DMS153 treated with DMSO at 0.1 percent for 48 hours (cell line): ENCODE results near the gene MDFIC.

Source experiments
- DNase-seq: peaks from one replicate; lab custom pipeline; 2025; ENCODE audit not compliant: unreplicated experiment; lab: John Stamatoyannopoulos, UW

Gene MDFIC

GRCh38 chr7:114988755-114989375 lies 67.0 kb downstream of the MDFIC start:
- DNase-seq: no peak

DNA sequence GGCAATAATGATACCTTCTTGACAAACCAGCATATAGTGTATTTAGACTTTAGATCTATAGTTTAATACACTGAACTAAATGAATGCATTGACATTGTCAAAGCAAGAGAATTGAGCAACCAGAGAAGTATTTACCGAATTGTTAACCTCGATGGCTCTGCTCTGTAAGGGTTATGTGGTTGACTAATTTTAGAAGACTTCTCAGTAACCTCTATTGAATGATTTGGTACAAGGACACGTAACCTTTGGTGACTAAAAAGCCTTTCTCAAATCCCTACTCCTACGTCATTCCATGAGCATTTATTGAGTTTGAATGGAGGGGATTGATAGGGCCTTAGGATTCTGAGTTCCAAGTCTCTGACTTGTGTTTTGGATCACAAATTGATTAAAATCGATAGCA lies 67.6 kb downstream of the MDFIC start:
- no peak for DNase-seq

DNA sequence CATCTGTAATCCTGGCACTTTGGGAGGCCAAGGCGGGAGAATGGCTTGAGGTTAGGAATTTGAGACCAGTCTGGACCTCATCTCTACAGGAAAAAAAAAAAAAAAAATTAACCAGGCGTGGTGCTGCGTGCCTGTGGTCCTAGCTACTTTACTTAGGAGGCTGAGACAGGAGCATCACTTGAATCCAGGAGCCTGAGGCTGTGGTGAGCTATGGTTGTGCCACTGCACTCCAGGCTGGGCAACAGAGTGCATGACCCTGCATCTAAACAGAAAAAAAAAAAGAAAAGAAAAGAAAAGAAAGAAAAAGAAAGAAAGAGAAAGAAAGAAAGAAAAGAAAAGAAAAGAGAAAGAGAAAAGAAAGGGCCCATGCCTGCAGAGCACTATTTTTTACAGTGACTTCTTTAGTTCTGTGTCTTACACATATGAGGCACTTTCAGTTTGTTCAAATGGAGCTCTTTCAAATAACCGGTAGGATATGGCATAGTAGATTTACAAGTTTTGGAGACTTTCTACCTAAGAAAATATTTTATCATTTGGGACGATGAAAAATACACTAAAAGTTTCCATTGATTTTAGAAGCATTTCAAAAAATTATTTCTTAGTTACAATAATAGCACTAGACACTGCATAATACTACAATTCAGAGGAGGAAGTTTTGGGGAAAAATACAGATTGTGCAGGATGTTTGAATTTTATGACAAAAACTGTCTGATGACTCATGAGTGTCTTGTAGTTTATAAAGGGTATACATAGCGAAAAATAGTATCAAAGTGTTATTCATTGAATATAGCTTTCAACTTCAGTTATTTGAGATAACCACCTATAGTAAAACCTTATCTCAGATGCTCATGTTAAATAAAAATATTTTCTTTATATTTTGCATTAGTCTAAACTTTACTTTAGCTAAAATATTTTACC lies 75.9 kb downstream of the MDFIC start:
- no peak for DNase-seq

GRCh38 chr7:115004121-115004520 lies 82.2 kb downstream of the MDFIC start:
- DNase-seq: no peak

GRCh38 chr7:115005251-115005650 lies 83.4 kb downstream of the MDFIC start:
- no peak for DNase-seq

DNA sequence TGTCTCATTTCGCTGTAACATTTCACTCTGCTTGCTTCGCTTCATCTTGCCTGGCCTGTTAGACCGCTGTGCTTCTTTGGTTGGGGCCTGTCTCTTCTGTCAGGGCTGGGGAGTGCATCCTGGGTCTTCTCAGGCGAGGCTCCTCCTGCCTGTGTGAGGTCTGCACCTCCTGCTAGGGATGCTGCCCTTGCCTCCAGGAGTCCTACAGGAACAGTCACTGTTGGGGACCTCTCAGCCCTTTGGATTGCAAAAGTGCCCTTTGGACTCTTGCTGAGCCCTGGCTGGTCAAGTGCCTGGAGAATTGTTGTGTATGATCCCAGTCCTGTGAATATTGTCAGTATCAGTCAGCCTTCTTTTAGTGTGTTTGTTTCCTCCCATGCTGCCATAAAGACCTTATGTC lies 84.1 kb downstream of the MDFIC start:
- DNase-seq: no peak

- DNase-seq: no peak
These were observed 85.9 kb downstream of the MDFIC start for GRCh38 chr7:115007751-115008150.

DNA sequence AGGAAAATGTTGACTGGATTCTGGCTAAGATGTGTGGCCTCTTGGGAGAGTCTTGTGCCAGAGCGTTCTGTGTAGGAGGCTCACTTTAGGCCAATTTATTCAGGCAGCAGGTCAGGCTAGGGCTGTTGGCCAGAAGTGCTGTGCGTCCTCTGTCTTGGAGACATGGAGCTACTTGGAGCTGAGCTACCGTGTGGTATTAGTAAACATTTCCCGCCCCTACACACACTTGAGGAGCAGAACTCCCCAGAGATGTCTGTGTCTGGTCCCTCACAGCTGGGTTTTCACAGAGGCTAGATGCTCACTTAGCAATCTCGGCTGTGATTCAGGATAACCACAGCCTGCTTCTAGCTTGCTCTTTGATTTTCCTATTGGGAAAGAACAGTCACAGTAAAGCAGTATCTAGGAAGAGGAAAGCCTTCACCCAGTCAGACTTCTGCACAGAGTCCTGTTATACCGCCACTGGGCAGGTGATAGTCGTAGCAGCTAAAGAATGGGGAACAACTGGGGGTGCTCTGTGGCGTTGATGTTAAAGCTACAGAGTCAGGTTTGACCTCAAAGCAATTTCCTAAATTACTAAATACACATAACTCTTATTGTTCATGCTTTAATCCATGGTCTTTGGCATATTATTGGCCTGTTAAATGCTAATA lies 86.7 kb downstream of the MDFIC start:
- DNase-seq: no peak

DNA sequence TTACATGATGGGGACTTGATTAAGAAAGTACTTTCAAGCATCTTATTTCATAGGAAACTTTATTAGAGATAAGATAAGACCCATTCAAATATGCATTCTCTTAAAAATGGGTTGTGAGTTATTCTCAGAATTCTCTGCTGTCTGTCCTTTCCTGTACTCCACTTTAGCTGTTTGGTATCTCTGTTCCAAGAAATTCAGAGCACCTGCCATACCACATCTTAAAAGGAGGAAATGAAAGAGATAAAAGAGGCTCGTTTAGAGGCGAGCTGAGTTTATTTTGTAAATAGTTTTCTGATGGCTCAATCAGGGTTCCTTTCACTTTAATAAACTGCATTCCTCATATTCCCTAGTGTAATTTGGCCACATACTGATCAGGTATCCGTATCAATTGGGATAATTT lies 87.2 kb downstream of the MDFIC start:
- DNase-seq: no peak

DNA sequence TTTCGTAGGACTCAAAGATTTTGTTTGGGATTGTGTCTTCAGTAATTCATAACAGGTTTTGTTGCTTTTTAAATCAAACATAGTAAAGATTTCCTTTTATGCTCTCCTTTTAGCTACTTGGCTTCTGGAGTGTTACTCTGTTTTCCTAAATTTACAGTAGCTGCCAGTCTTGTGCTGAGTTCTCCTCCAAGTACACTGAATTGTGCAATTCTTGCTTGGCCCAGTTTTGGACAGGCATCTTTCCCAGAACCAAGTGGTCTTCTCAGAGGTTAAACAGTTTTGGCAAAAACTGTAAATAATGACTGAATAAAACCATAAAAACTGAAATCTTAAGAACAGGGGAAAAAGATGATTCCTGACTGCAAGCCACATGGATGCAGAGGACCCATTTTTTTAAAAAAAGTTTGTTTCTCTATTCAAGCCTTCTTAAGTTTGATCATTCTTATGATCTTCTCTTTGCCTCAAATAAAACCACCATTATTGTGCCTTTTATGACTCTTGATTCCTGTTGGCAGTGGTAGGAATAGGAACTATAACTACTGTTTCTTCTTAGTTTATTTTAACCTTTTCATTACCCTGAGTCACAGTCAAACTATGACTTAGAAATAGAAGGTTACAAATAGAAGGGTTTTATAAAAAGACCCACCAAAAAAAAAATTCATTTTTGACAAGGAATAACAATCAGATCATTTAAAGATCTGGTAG lies 88.0 kb downstream of the MDFIC start:
- no peak for DNase-seq

- DNase-seq: no peak
These were observed 88.5 kb downstream of the MDFIC start for GRCh38 chr7:115010441-115010820.

DNA sequence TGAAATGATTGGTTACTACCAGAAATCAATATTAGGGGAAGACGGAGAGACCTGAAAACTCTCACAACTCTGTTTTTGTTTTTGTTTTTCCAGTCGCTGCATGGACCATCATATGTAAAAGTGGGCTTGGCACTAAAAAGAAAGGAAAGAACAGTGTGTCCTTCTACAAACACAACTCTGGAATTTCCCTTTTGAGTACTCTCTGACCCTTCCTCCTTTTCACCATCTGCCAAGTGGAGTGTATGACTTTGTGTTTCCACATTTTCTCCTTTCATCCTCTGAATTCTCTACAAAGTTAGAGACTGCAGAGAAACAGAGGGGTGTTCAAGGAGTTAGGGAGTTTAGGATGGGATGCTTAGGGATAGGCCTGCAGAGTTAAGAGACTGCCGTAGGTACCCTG lies 92.0 kb downstream of the MDFIC start:
- no peak for DNase-seq

DNA sequence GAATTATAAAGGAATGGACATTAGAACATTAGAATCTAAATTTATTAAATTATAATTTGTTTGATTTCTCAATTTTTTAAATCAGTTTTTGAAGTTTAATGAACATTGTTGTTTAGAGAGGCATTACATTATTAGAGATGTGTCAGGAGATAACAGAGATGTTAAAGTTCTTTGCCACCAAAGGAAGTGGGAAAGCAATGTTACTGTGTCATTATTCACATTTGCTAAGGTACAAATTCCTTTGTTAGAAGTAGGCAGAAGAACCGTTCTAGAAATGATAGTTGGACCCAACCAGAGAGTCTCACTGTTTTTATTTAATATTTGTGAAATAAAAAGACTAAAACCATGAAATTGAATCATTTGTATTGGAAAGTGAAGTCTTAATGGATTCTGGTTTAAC lies 92.9 kb downstream of the MDFIC start:
- DNase-seq: no peak

DNA sequence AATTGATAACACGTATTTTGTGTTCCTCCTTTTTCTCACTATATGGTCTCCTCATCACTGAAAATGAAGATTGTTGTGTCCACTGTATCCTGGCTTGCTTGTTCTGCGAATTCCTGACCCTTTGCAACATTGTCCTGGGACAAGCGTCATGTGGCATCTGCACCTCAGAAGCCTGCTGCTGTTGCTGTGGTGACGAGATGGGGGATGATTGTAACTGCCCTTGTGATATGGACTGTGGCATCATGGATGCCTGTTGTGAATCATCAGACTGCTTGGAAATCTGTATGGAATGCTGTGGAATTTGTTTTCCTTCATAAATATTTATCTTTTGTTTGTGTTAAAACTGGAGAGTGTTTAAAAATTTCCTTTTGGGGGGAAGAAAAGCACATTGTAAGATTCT lies 93.7 kb downstream of the MDFIC start:
- DNase-seq: no peak

- no peak for DNase-seq
These were observed 98.2 kb downstream of the MDFIC start for GRCh38 chr7:115019882-115020605.

DNA sequence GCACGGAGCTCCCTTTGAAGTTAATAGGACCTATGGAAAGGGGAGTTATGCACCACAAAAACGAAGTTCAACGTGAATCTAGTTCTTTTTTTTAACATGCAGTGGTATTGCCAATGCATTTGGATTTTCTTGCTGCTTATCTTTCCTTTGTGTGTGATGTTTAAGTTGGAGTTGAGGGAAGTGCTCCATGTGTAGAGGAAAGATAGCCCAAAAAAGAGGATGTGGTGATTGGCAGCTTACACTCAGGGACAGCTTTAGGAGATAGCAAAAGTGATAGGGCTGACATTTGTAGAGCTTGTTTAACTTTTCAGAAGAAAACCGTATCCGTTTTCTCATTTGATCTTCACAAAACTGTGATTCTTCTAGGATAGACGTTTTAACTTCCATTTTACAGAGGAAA lies 101.3 kb downstream of the MDFIC start:
- no peak for DNase-seq

GRCh38 chr7:115024276-115024675 lies 102.4 kb downstream of the MDFIC start:
- no peak for DNase-seq

DNA sequence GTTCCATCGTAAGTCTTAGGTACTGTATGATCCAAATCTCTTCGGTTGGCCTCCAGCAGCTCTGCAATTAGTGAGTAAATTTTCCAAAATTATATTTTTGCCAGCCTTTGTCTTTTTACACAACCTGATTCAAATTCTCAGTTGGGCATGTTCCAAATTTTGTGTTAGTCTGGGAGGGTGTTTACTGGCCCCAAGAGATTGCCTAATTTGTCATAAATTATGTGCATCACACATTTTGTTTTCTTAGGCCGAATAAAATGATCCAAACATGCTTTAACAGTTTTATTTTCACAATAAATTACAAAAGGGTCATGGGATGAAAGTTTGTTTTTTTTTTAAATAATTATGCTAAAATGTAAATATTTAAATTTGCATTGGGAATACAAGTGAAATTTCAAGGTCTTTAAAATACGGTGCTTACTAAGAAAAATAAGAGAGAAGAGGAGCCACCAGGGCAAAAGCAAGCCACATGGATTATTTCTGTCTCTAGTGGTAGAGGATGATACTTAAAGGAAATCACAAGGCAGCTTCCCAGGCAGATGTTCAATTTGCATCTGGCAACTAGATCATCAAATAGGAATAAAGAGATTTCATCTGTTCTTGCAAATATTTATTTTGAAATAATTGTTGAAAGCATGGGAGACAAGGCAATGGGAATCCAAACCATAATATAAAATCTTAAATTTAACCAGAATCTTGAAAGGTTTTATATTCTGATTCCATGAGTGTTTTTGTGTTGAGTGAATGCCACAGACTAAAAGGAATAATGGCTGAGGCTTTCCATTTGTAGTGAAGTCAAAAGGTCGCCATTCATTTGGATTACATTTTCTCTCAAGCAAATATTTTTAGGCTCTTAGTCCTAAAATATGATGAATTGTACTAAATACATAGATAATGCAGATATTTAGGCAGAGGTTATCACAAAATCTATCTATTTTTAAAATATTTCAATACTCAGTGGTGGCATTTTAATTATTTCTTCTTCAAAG lies 111.1 kb downstream of the MDFIC start:
- DNase-seq: no peak

GRCh38 chr7:115033917-115034459 lies 112.1 kb downstream of the MDFIC start:
- no peak for DNase-seq
